Activated CD4-positive, alpha-beta T cell treated with anti-CD3 and anti-CD28 coated beads, Interleukin-2, amount 50 U/mL, for 1 hour (primary cell): ENCODE data around the gene CPOX.
A peak's percentile ranks its signal among the peaks of the same experiment; 100 is the strongest.
"Not testable (repeated sequence)": the region's sequence is repeated elsewhere in the genome, so short reads cannot be mapped to it uniquely, and the experiment has no call there.

Experiments
- DNase-seq: peaks from one replicate; pipeline ENCODE4 v3.0.0-alpha.2; 2020

CPOX gene

GRCh38 chr3:98593046-98593936, at the start of gene CPOX:
Gene CPOX, minus strand, starts transcription at chr3:98593611. Its CDS starts 107 bp downstream, at chr3:98593504.
- peak; percentile 78 for DNase-seq

GRCh38 chr3:98642769-98643168, 49.4 kb upstream of the CPOX start:
- not testable (repeated sequence) for DNase-seq

- DNase-seq = not testable (repeated sequence)
These were observed 48.3 kb upstream of the CPOX start for GRCh38 chr3:98641756-98642155.

GRCh38 chr3:98638515-98638914, 45.1 kb upstream of the CPOX start:
- not testable (repeated sequence) for DNase-seq

GRCh38 chr3:98630416-98630815, 37.0 kb upstream of the CPOX start:
- no peak for DNase-seq

GRCh38 chr3:98628317-98628716, 34.9 kb upstream of the CPOX start:
- DNase-seq = no peak

GRCh38 chr3:98626151-98626550, 32.7 kb upstream of the CPOX start:
- DNase-seq = no peak

- DNase-seq = no peak
These were observed 30.3 kb upstream of the CPOX start for GRCh38 chr3:98623572-98624280.

GRCh38 chr3:98617841-98618240, 24.4 kb upstream of the CPOX start:
- DNase-seq = no peak

GRCh38 chr3:98613616-98614015, 20.2 kb upstream of the CPOX start:
- no peak for DNase-seq

- DNase-seq = no peak
These were observed 19.6 kb upstream of the CPOX start for GRCh38 chr3:98612996-98613517.

- no peak for DNase-seq
These were observed 19.2 kb upstream of the CPOX start for GRCh38 chr3:98612587-98612986.

GRCh38 chr3:98608029-98608428, 14.6 kb upstream of the CPOX start:
- no peak for DNase-seq

- DNase-seq = no peak
These were observed 10.2 kb upstream of the CPOX start for GRCh38 chr3:98603580-98603979.

- DNase-seq = no peak
These were observed 8.8 kb upstream of the CPOX start for GRCh38 chr3:98602078-98602678.

- DNase-seq = no peak
These were observed 7.8 kb upstream of the CPOX start for GRCh38 chr3:98601180-98601579.

GRCh38 chr3:98600412-98601095, 7.1 kb upstream of the CPOX start:
- no peak for DNase-seq

- no peak for DNase-seq
These were observed 6.4 kb upstream of the CPOX start for GRCh38 chr3:98599647-98600411.

GRCh38 chr3:98598492-98598891, 5.1 kb upstream of the CPOX start:
- DNase-seq = no peak

GRCh38 chr3:98596541-98597500, 3.4 kb upstream of the CPOX start:
- DNase-seq = no peak

- no peak for DNase-seq
These were observed 2.7 kb upstream of the CPOX start for GRCh38 chr3:98596087-98596486.
